ENCODE results near the gene KCNQ1.

KCNQ1 gene

GRCh38 chr11:2531277-2531986 is 86.6 kb downstream of the KCNQ1 start:
- TF ChIP-seq TAF1 (IDR thresholded peaks at IDR 0.05; ENCODE audit: borderline replicate concordance, low read depth, low read length) (no peak), POLR2AphosphoS5 (IDR thresholded peaks at IDR 0.05; ENCODE audit: low read depth, low read length) (no peak), POLR2A (IDR thresholded peaks at IDR 0.05; ENCODE audit: low read depth, low read length) (no peak)
- DNase-seq (ENCODE audit: insufficient read length) = peak; percentile 60
- peak; percentile 96 for FAIRE-seq

DNA sequence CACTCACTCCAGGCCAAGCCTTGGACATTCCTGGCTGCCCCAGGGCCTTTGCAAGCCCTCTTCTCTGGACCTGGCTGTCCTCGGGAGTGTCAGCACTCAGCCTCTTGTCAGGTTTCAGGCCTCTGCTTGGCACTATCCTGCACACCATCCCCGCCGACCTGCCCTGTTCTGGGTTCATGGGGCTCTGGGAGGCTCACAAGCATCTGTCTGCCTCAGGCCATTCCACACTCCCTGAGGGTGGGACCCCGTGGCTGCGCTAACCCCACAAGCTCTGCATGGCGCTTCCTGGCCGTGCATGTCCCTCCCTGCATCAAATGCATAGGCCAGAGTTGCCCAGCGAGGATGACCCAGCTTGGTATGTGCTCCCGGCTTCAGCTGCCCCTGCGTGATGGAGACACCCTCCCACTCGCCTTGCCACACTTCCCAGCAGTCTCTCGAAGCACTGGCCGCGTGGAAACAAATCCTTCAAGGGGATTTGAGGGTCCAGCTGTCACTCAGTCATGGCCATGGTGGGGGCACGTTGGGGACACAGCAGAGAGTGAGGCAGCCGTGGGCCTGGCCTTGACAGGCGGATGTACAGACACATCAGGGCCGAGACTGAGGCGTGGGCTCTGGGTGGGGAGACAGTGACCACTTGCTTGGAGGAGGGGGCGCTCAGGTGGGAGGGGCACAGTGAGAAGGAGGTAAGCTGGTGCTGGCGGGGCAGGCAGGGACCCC is 87.3 kb downstream of the KCNQ1 start:
- FAIRE-seq = no peak
- DNase-seq (ENCODE audit: insufficient read length) = no peak
- no peak for TF ChIP-seq POLR2A (IDR thresholded peaks at IDR 0.05; ENCODE audit: low read depth, low read length)
- TF ChIP-seq POLR2AphosphoS5 (IDR thresholded peaks at IDR 0.05; ENCODE audit: low read depth, low read length) = no peak
- no peak for TF ChIP-seq TAF1 (IDR thresholded peaks at IDR 0.05; ENCODE audit: borderline replicate concordance, low read depth, low read length)

GRCh38 chr11:2532704-2533586 is 88.1 kb downstream of the KCNQ1 start:
- TF ChIP-seq POLR2AphosphoS5 (IDR thresholded peaks at IDR 0.05; ENCODE audit: low read depth, low read length) (no peak), TAF1 (IDR thresholded peaks at IDR 0.05; ENCODE audit: borderline replicate concordance, low read depth, low read length) (no peak), POLR2A (IDR thresholded peaks at IDR 0.05; ENCODE audit: low read depth, low read length) (no peak)
- DNase-seq (ENCODE audit: insufficient read length) (peak; percentile 89), FAIRE-seq (peak; percentile 99)

- TF ChIP-seq POLR2AphosphoS5 (IDR thresholded peaks at IDR 0.05; ENCODE audit: low read depth, low read length) (no peak), POLR2A (IDR thresholded peaks at IDR 0.05; ENCODE audit: low read depth, low read length) (no peak), TAF1 (IDR thresholded peaks at IDR 0.05; ENCODE audit: borderline replicate concordance, low read depth, low read length) (no peak)
- no peak for DNase-seq (ENCODE audit: insufficient read length)
- FAIRE-seq = peak; percentile 61
Measured at GRCh38 chr11:2533587-2534133, 88.9 kb downstream of the KCNQ1 start.

- TF ChIP-seq POLR2A (IDR thresholded peaks at IDR 0.05; ENCODE audit: low read depth, low read length) (no peak), TAF1 (IDR thresholded peaks at IDR 0.05; ENCODE audit: borderline replicate concordance, low read depth, low read length) (no peak), POLR2AphosphoS5 (IDR thresholded peaks at IDR 0.05; ENCODE audit: low read depth, low read length) (no peak)
- FAIRE-seq = no peak
Measured at GRCh38 chr11:2534134-2534956, 89.5 kb downstream of the KCNQ1 start.

DNA sequence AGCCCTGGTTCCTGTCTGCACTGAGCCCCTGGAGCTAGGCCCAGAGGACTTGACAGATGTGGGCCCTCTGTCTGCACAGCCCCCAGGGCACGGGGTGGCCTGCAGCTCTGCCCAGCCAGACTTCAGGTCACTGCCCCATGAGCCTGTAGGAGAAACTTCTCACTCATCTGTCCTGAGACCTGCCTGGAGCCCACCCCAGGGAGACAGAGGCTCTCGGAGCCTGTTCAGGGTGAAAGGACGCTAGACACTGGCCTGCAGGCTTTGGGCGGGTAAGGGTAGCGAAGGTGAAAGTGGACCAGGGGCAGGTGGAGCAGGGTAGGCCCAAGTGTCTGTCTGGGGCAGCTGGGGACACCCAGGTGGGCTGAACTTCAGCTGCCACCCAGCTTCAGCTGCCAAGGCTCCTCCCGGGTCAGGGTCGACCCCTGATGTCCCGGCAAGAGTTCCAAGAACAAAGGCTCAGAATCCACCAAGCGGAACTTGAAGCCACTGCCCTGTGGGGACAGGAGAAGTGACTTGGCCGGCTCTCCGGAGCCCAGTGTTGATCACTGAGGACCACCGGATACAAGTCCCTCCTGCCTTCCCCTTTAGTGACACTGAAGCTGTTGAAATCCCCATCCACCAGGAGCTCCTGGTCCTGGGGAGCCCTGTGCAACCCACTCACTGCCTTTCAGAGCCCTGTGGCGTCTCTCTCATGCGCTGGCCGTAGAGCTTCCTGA is 90.3 kb downstream of the KCNQ1 start:
- no peak for FAIRE-seq
- TF ChIP-seq TAF1 (IDR thresholded peaks at IDR 0.05; ENCODE audit: borderline replicate concordance, low read depth, low read length) (no peak), POLR2A (IDR thresholded peaks at IDR 0.05; ENCODE audit: low read depth, low read length) (no peak), POLR2AphosphoS5 (IDR thresholded peaks at IDR 0.05; ENCODE audit: low read depth, low read length) (no peak)
- DNase-seq (ENCODE audit: insufficient read length) = no peak

More at GRCh38 chr11:2534134-2534956, 89.5 kb downstream of the KCNQ1 start:
- no peak for DNase-seq (ENCODE audit: insufficient read length)

DNA sequence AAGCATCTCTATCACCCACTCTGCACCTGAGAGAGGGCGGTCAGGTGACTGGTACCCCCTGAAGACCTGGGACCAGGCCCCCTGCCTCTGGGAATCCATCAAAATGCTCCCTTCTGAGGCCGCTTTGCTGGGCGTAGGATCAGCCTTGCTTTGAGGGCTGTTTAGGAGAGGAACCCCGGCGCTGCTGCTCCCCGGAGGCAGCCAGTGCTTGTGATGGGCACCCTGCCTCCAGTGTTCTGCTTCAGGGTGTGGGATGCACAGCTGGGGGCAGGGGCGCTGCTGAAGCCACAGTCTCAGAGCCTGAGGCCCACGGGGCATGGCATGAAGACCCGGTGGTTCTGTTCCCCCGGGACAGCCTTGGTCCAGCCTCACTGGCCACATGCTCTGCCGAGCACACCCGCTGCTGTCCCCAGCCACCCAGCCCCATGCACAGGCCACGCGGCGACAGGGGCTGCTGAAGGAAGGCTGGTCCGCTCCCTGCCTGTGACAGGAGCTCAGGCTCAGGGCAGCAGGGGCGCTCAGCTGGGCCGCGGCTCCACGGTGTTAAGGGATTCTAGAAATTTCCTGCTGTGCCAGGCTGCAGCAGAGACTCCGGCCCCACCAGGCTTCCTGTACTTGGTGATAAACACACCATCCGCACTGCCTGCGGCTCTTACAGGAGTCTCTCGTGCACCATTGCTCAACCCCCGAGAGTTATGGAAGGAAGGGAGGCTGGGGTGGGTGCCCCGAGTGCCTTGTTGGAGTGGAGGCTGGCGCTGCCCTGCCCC is 91.0 kb downstream of the KCNQ1 start:
- TF ChIP-seq POLR2AphosphoS5 (IDR thresholded peaks at IDR 0.05; ENCODE audit: low read depth, low read length) = no peak
- TF ChIP-seq POLR2A (IDR thresholded peaks at IDR 0.05; ENCODE audit: low read depth, low read length) = no peak
- TF ChIP-seq TAF1 (IDR thresholded peaks at IDR 0.05; ENCODE audit: borderline replicate concordance, low read depth, low read length) = no peak
- DNase-seq (ENCODE audit: insufficient read length) = no peak
- FAIRE-seq = no peak

DNA sequence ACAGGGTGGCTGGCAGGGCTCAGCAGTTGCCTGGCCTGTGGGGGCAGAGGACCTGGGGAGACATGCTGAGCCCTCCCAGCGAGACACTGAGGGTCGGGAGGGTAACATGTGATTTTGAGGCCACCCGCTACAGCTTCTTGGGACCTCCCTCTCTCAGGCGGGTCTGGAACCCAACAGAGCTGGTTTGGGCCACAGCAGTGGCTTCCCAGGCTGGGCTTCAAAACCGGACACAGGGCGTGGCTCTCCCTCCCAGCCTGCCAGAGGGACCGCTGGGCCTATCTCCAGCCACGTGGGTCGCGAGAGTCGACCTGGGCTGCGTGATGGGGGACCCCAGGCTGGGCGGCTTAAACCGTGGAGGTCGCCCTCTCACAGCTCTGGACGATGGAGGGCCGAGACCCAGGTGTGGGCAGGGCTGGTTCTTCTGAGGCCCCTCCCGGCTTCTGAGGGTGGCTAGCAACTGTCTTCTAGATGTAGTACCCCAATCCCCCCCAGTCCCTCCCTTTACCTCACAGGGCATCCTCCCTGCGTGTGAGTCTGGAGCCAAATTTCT is 91.7 kb downstream of the KCNQ1 start:
- FAIRE-seq (no peak), DNase-seq (ENCODE audit: insufficient read length) (no peak)
- TF ChIP-seq TAF1 (IDR thresholded peaks at IDR 0.05; ENCODE audit: borderline replicate concordance, low read depth, low read length) (no peak), POLR2AphosphoS5 (IDR thresholded peaks at IDR 0.05; ENCODE audit: low read depth, low read length) (no peak), POLR2A (IDR thresholded peaks at IDR 0.05; ENCODE audit: low read depth, low read length) (no peak)

Measured in GM12892 (cell line).